H9 (cell line): Measurements from ENCODE around the gene POU6F2. TPM values are rescaled to one million over a fixed set of nuclear protein-coding genes. Genes with fewer than 3 reads are reported as not detected.

Experiments used
- DNase-seq: peaks from one replicate; pipeline ENCODE4 v3.0.0-alpha.2; 2017
- H2AFZ ChIP-seq: one replicate; pipeline ENCODE4 v1.6.1; 2013; ENCODE audit warnings: mild to moderate bottlenecking, low read length, control low read depth, moderate library complexity
- H2AK5ac ChIP-seq: 2 replicates; pipeline ENCODE4 v1.6.1; 2013; ENCODE audit warnings: low read length, control low read depth, mixed read lengths; ENCODE audit not compliant: insufficient read length
- H2BK120ac ChIP-seq: one replicate; pipeline ENCODE4 v1.6.1; 2013; ENCODE audit warnings: low read depth, mild to moderate bottlenecking, low read length, control low read depth, inconsistent platforms; ENCODE audit not compliant: poor library complexity, severe bottlenecking
- H2BK12ac ChIP-seq: 2 replicates; pipeline ENCODE4 v1.6.1; 2013; ENCODE audit warnings: low read length, control low read depth, mixed read lengths, low read depth; ENCODE audit not compliant: insufficient read length
- H2BK15ac ChIP-seq: 2 replicates; pipeline ENCODE4 v1.6.1; 2013; ENCODE audit warnings: low read depth, low read length, control low read depth
- H2BK20ac ChIP-seq: one replicate; pipeline ENCODE4 v1.6.1; 2013; ENCODE audit warnings: low read depth, mild to moderate bottlenecking, low read length, control low read depth, inconsistent platforms; ENCODE audit not compliant: poor library complexity, severe bottlenecking
- H2BK5ac ChIP-seq: 2 replicates; pipeline ENCODE4 v1.6.1; 2013; ENCODE audit warnings: low read length, control low read depth, mixed read lengths; ENCODE audit not compliant: insufficient read length
- H3K14ac ChIP-seq: 2 replicates; pipeline ENCODE4 v1.6.1; 2013; ENCODE audit warnings: low read length, control low read depth; ENCODE audit not compliant: insufficient read depth
- H3K18ac ChIP-seq: 2 replicates; pipeline ENCODE4 v1.6.1; 2013; ENCODE audit warnings: low read depth, mild to moderate bottlenecking, mixed read lengths, low read length, control low read depth; ENCODE audit not compliant: insufficient read length
- H3K23ac ChIP-seq: 2 replicates; pipeline ENCODE4 v1.6.1; 2013; ENCODE audit warnings: low read length, control low read depth, mixed read lengths, low read depth; ENCODE audit not compliant: insufficient read length
- H3K23me2 ChIP-seq: 2 replicates; pipeline ENCODE4 v1.6.1; 2013; ENCODE audit warnings: low read depth, mild to moderate bottlenecking, mixed read lengths, low read length, control low read depth; ENCODE audit not compliant: insufficient read length, poor library complexity, severe bottlenecking
- H3K27ac ChIP-seq: 2 replicates; pipeline ENCODE4 v1.5.1; 2013; ENCODE audit warnings: low read length, control low read depth, mixed read lengths, low read depth; ENCODE audit not compliant: insufficient read length
- H3K27me3 ChIP-seq: 2 replicates; pipeline ENCODE4 v1.6.1; 2013; ENCODE audit warnings: low read length, control low read depth, inconsistent platforms; ENCODE audit not compliant: insufficient read depth
- H3K4ac ChIP-seq: 2 replicates; pipeline ENCODE4 v1.6.1; 2013; ENCODE audit warnings: low read depth, mild to moderate bottlenecking, control low read depth, inconsistent platforms, low read length, moderate library complexity
- H3K4me1 ChIP-seq: 2 replicates; pipeline ENCODE4 v1.6.1; 2013; ENCODE audit warnings: low read length, control low read depth, inconsistent platforms; ENCODE audit not compliant: insufficient read depth
- H3K4me2 ChIP-seq: 2 replicates; pipeline ENCODE4 v1.6.1; 2013; ENCODE audit warnings: low read length, control low read depth, mixed read lengths; ENCODE audit not compliant: insufficient read length, insufficient read depth
- H3K56ac ChIP-seq: 2 replicates; pipeline ENCODE4 v1.6.1; 2013; ENCODE audit warnings: low read depth, mild to moderate bottlenecking, mixed read lengths, low read length, control low read depth; ENCODE audit not compliant: insufficient read length
- H3K79me1 ChIP-seq: 2 replicates; pipeline ENCODE4 v1.6.1; 2013; ENCODE audit warnings: low read depth, mild to moderate bottlenecking, moderate library complexity, low read length, control low read depth, inconsistent platforms; ENCODE audit not compliant: insufficient read depth, poor library complexity, severe bottlenecking
- H3K79me2 ChIP-seq: 2 replicates; pipeline ENCODE4 v1.6.1; 2013; ENCODE audit warnings: low read length, control low read depth, inconsistent platforms; ENCODE audit not compliant: insufficient read depth
- H3K9ac ChIP-seq: 2 replicates; pipeline ENCODE4 v1.6.1; 2013; ENCODE audit warnings: low read length, control low read depth, mixed read lengths; ENCODE audit not compliant: insufficient read length; ENCODE audit errors: extremely low read depth
- H3K9me3 ChIP-seq: one replicate; pipeline ENCODE4 v1.6.1; 2013; ENCODE audit warnings: low read depth, low read length, inconsistent platforms; ENCODE audit not compliant: control insufficient read depth
- H3T11ph ChIP-seq: one replicate; pipeline ENCODE4 v1.6.1; 2013; ENCODE audit warnings: mild to moderate bottlenecking, low read length, control low read depth, inconsistent platforms
- H4K20me1 ChIP-seq: one replicate; pipeline ENCODE4 v1.6.1; 2013; ENCODE audit not compliant: control insufficient read depth, insufficient read length, insufficient read depth
- H4K5ac ChIP-seq: 2 replicates; pipeline ENCODE4 v1.6.1; 2013; ENCODE audit warnings: low read depth, mild to moderate bottlenecking, mixed read lengths, low read length, control low read depth; ENCODE audit not compliant: insufficient read length
- H4K8ac ChIP-seq: replicated peaks from 2 replicates; pipeline ENCODE4 v1.6.1; 2013; ENCODE audit warnings: low read length, control low read depth, mixed read lengths, low read depth; ENCODE audit not compliant: insufficient read length
- H4K91ac ChIP-seq: 2 replicates; pipeline ENCODE4 v1.6.1; 2013; ENCODE audit warnings: low read depth, mild to moderate bottlenecking, moderate library complexity, mixed read lengths, low read length, control low read depth; ENCODE audit not compliant: insufficient read length
- H3K27ac Mint-ChIP-seq, 3 experiments: 2 replicates in 2 of 3; 3 replicates in 1 of 3; pipeline ENCODE4 v1.8.0; 2020 to 2021; ENCODE audit warnings: mixed read lengths in 3 of 3, mild to moderate bottlenecking in 1 of 3, moderate library complexity in 1 of 3
- H3K27me3 Mint-ChIP-seq: 2 replicates; pipeline ENCODE4 v1.8.0; 2021; ENCODE audit warnings: low read depth, mild to moderate bottlenecking, moderate library complexity, mixed read lengths
- H3K36me3 Mint-ChIP-seq, 3 experiments: 2 replicates in 2 of 3; 3 replicates in 1 of 3; pipeline ENCODE4 v1.8.0; 2020 to 2021; ENCODE audit warnings: low read depth in 3 of 3, mixed read lengths in 3 of 3; ENCODE audit not compliant: insufficient read depth in 1 of 3
- H3K4me1 Mint-ChIP-seq, 2 experiments: 2 replicates each; pipeline ENCODE4 v1.8.0; 2020; ENCODE audit warnings: mixed read lengths in 2 of 2
- H3K4me3 Mint-ChIP-seq, 2 experiments: 2 replicates in 1 of 2; 3 replicates in 1 of 2; pipeline ENCODE4 v1.8.0; 2020 to 2021; ENCODE audit warnings: mild to moderate bottlenecking in 2 of 2, mixed read lengths in 2 of 2, moderate library complexity in 1 of 2
- H3K9me3 Mint-ChIP-seq, 2 experiments: 2 replicates in 1 of 2; 3 replicates in 1 of 2; pipeline ENCODE4 v1.8.0; 2020; ENCODE audit warnings: mild to moderate bottlenecking in 2 of 2, mixed read lengths in 2 of 2, moderate library complexity in 1 of 2
- WGBS: extraction: QIAGEN DNeasy Blood & Tissue Kit; methylation state at CpG from one replicate; pipeline ENCODE4 v1.1.7; 2013; ENCODE audit warnings: missing lambda C conversion rate, low lambda C conversion rate, mixed read lengths; ENCODE audit not compliant: insufficient read length; ENCODE audit errors: extremely low coverage; 5-methylcytosine and 5-hydroxymethylcytosine counted together
- total RNA-seq: library from RNA; stranded (reverse); gene quantifications from 2 replicates; pipeline ENCODE4 v1.2.1, GENCODE V29; 2021
- TF ChIP-seq, protein P1 (sequence below): fragments of 200-600 bp; sonication (generic); conservative IDR thresholded peaks from 3 replicates; pipeline ENCODE4 v1.8.0; 2021; ENCODE audit warnings: antibody characterized with exemption, mild to moderate bottlenecking

The POU6F2 gene
- total RNA-seq, 1 experiment from 2014 or later: 1.9 TPM

DNA sequence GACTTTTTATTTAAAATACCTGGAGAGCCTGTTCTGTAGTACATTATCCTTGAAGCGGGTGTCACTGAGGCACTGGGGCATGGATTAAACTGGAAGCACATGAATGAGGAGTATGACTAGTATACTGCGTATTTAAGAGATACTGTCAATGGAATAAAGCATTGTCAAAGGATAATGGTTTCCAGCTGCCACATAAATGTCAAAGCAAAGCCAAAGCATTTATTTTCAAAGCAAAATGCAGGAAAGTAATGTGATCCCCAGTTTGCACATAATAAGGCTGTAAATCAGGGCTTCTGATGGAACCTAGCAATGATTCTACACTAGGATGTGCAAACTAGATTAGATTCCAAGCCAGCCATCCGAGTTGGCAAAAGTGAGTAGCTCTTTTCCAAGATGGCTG, 240.1 kb downstream of the POU6F2 start:
- H3K27ac Mint-ChIP-seq: no peak overlapping the region
- H2BK20ac ChIP-seq: no peak overlapping the region
- TF ChIP-seq, protein P1, sequence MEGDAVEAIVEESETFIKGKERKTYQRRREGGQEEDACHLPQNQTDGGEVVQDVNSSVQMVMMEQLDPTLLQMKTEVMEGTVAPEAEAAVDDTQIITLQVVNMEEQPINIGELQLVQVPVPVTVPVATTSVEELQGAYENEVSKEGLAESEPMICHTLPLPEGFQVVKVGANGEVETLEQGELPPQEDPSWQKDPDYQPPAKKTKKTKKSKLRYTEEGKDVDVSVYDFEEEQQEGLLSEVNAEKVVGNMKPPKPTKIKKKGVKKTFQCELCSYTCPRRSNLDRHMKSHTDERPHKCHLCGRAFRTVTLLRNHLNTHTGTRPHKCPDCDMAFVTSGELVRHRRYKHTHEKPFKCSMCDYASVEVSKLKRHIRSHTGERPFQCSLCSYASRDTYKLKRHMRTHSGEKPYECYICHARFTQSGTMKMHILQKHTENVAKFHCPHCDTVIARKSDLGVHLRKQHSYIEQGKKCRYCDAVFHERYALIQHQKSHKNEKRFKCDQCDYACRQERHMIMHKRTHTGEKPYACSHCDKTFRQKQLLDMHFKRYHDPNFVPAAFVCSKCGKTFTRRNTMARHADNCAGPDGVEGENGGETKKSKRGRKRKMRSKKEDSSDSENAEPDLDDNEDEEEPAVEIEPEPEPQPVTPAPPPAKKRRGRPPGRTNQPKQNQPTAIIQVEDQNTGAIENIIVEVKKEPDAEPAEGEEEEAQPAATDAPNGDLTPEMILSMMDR: no peak
- H3K56ac ChIP-seq: no peak overlapping the region
- no peaks in the 10 kb centered on the region for H3K27me3 Mint-ChIP-seq
- no peak overlapping the region for H3K18ac ChIP-seq
- H3K27ac ChIP-seq: no peak overlapping the region
- H2BK15ac ChIP-seq: no peak overlapping the region
- no peaks in the 10 kb centered on the region for H3K23me2 ChIP-seq
- H3K4ac ChIP-seq: no peak overlapping the region
- no peak overlapping the region for H4K8ac ChIP-seq
- no CpG with 5 or more reads among the region's 3 CpGs for WGBS
- H3K4me3 Mint-ChIP-seq: no peak overlapping the region
- no peaks in the 10 kb centered on the region for H4K20me1 ChIP-seq
- no peaks in the 10 kb centered on the region for H3K79me2 ChIP-seq
- no peaks in the 10 kb centered on the region for H3K4me1 ChIP-seq
- H3K9ac ChIP-seq: no peak overlapping the region
- peaks cover 0 to 3% (median 0%) of the 10 kb centered on the region in 3 experiments; a peak in 1 of 7 replicates for H3K36me3 Mint-ChIP-seq
- no peak overlapping the region for H3K4me2 ChIP-seq
- H3K9me3 Mint-ChIP-seq: no peaks in the 10 kb centered on the region
- H2AK5ac ChIP-seq: no peak overlapping the region
- H3K9me3 ChIP-seq: no peaks in the 10 kb centered on the region
- no peaks in the 10 kb centered on the region for H3K27me3 ChIP-seq
- H3K14ac ChIP-seq: no peak overlapping the region
- no peak overlapping the region for H2BK5ac ChIP-seq
- no peak overlapping the region for H3K23ac ChIP-seq
- peaks cover 0 to 4% of the 10 kb centered on the region in 2 experiments for H3K4me1 Mint-ChIP-seq
- no peak overlapping the region for H2BK12ac ChIP-seq
- no peak for DNase-seq
- H2AFZ ChIP-seq: no peak overlapping the region
- H2BK120ac ChIP-seq: no peak overlapping the region
- no peak overlapping the region for H4K5ac ChIP-seq
- no peaks in the 10 kb centered on the region for H3K79me1 ChIP-seq
- H4K91ac ChIP-seq: no peak overlapping the region
- no peak overlapping the region for H3T11ph ChIP-seq
